A549 treated with CORT108297 at 1 μM for 4 hours (cell line): ENCODE data around the gene TRIML1. TPM values are rescaled to one million over a fixed set of nuclear protein-coding genes. Genes with fewer than 3 reads are reported as not detected.

Experiments used
- total RNA-seq: library from RNA; stranded (reverse); fragments of 200-300 nt; extraction: Qiagen RNA extraction; gene quantifications from 5 replicates; pipeline ENCODE4 v1.2.3, GENCODE V29; 2022

The TRIML1 gene
- total RNA-seq: 0.07 to 0.08 TPM in 2 of 5 replicates, not detected in the others

GRCh38 chr4:188139141-188139540 lies at the start of gene TRIML1:
Gene TRIML1 (plus strand): TSS chr4:188139441. CDS start chr4:188139559, 118 bp downstream.

GRCh38 chr4:188109157-188109755 lies 30.0 kb upstream of the TRIML1 start, which contains the start of gene TRIML2:
Gene TRIML2 (minus strand): TSS chr4:188109603. CDS start chr4:188105368, 4,235 bp downstream.

Other genes starting within 250 kb of the TRIML1 start
- gene ZFP42, start 143.7 kb upstream of the TRIML1 start, total RNA-seq: 0.03 to 0.04 TPM in 2 of 5 replicates, not detected in the others
- 49.6 to 79.6 TPM (median 64.1 TPM) in 5 replicates for gene TRIML2, start 29.8 kb upstream of the TRIML1 start, total RNA-seq